ENCODE data around the gene FAM20A.
"Not testable (repeated sequence)": the region's sequence is repeated elsewhere in the genome, so short reads cannot be mapped to it uniquely, and the experiment has no call there.

The FAM20A gene

GRCh38 chr17:68591583-68591982, 9.6 kb downstream of the FAM20A start:
- no peak overlapping the region for H3K4me3 ChIP-seq
- H4K20me1 ChIP-seq = no peaks in the 10 kb centered on the region
- H3K27ac ChIP-seq = no peak overlapping the region
- no peak for TF ChIP-seq Cebpa-rat (IDR thresholded peaks at IDR 0.05)
- H3K9me3 ChIP-seq = peaks cover 4% of the 10 kb centered on the region; the same call in 1 of the 2 replicates
- H3K27me3 ChIP-seq = no peaks in the 10 kb centered on the region
- H3K36me3 ChIP-seq = no peaks in the 10 kb centered on the region
- no peak overlapping the region for H3K4me2 ChIP-seq
- no peak overlapping the region for H3K9ac ChIP-seq
- no peaks in the 10 kb centered on the region for H3K4me1 ChIP-seq

DNA sequence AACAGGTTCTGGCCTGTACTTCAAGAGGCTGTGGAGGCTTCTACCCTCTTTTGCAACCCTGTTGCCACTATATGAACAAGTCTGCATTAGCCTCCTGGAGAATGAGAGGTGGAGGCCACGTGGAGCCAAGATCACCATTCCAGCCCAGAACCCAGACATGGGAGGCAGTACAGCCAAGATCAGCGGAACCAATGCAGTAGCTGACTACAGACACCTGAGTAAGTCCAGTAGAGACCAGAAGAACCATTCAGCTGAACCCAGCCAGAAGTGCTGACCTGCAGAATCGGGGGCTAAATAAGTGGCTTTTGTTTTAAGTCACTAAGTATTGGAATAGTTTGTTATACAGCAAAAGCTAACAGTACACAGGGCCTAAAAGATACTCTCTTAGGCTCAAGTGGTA, 12.1 kb downstream of the FAM20A start:
- TF ChIP-seq Cebpa-rat (IDR thresholded peaks at IDR 0.05) = no peak
- Histone ChIP-seq H3K27ac (no peak overlapping the region), H3K4me1 (no peaks in the 10 kb centered on the region), H3K4me2 (no peak overlapping the region), H3K27me3 (no peaks in the 10 kb centered on the region), H3K36me3 (no peaks in the 10 kb centered on the region), H4K20me1 (no peaks in the 10 kb centered on the region), H3K4me3 (no peak overlapping the region), H3K9ac (no peak overlapping the region), H3K9me3 (peaks cover 4% of the 10 kb centered on the region; the same call in 1 of the 2 replicates)

DNA sequence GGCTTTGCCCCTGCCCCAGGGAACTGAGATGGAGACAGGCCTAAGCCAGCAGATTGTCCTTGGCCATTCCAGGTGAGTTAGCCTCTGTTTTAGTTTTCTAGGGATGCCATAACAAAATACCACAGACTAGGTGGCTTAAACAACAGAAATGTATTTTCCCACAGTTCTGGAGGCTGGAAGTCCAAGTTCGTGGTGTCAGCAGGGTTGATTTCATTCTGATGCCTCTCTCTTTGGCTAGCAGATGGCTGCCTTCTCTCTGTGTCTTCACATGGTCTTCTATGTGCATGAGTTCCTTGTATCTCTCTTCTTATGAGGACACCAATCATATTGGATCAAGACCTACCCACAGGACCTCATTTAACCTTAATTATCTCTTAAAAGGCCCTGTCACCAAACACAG, 12.8 kb downstream of the FAM20A start:
- Histone ChIP-seq H3K27me3 (no peaks in the 10 kb centered on the region), H3K4me2 (no peak overlapping the region), H3K36me3 (no peaks in the 10 kb centered on the region), H4K20me1 (no peaks in the 10 kb centered on the region), H3K27ac (no peak overlapping the region), H3K4me3 (no peak overlapping the region), H3K9ac (no peak overlapping the region), H3K4me1 (no peaks in the 10 kb centered on the region), H3K9me3 (peaks cover 4% of the 10 kb centered on the region; the same call in 1 of the 2 replicates)
- TF ChIP-seq Cebpa-rat (IDR thresholded peaks at IDR 0.05) = no peak

DNA sequence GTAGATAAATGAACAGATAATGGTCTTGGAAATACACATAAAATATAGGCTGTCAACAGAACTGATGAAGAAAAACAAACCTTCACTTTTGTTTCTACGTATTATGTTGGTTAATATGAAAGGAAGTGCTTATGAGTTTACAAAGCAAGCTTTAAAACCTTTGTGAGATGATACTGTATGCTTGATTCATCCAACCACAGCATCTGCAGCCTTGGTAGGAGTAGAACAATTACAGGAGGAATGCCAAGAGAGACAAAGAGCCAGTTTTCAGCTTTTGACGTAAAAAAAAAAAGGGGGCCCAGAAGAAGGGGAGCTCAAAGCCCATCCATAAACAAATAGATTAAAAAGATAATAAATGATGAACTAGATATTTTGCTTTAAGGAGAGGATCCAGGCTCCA, 13.3 kb downstream of the FAM20A start:
- TF ChIP-seq Cebpa-rat (IDR thresholded peaks at IDR 0.05) = no peak
- no peaks in the 10 kb centered on the region for H3K4me1 ChIP-seq
- no peak overlapping the region for H3K4me3 ChIP-seq
- H3K9me3 ChIP-seq = peaks cover 4% of the 10 kb centered on the region; the same call in 1 of the 2 replicates
- no peak overlapping the region for H3K27ac ChIP-seq
- H3K27me3 ChIP-seq = no peaks in the 10 kb centered on the region
- no peaks in the 10 kb centered on the region for H4K20me1 ChIP-seq
- H3K4me2 ChIP-seq = no peak overlapping the region
- H3K9ac ChIP-seq = no peak overlapping the region
- no peaks in the 10 kb centered on the region for H3K36me3 ChIP-seq

DNA sequence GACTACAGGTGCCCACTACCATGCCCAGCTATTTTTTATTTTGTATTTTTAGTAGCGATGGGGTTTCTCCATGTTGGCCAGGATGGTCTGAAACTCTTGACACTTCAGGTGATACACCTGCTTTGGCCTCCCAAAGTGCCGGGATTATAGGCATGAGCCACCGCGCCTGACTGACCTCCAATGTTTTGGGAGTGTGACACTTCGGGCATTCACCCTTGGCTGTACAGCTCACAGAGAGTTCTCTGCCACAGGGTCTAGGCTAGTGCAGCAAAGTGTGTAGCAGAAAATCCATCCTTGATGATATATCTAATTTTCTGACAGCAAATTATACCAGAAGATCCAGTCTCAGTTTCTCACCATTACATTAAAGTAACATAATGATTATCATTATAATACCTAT, 14.1 kb downstream of the FAM20A start:
- Histone ChIP-seq H3K36me3 (no peaks in the 10 kb centered on the region), H3K9me3 (peaks cover 4% of the 10 kb centered on the region; the same call in 1 of the 2 replicates), H3K4me2 (no peak overlapping the region), H3K27me3 (no peaks in the 10 kb centered on the region), H3K27ac (no peak overlapping the region), H3K4me3 (no peak overlapping the region), H4K20me1 (no peaks in the 10 kb centered on the region), H3K9ac (no peak overlapping the region), H3K4me1 (no peaks in the 10 kb centered on the region)
- TF ChIP-seq Cebpa-rat (IDR thresholded peaks at IDR 0.05) = no peak

DNA sequence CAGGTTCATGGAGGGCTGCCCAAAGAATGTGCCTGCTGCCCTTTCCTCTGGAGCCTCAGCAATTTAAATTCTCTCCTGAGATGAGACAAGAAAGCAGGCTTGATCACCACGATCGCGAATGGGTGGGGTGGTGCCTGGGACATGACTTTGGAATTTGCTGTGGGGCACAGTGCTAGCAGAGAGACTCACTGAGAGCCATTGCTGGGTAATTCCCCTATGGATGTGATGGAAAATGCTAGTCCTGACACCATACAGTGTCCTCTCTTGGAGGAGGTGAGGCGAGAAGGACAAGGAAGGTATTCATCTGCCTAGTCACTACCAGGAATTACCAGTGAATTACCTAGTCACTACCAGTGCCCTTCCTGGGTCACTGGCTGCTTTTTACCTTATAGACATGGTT, 15.5 kb downstream of the FAM20A start:
- Histone ChIP-seq H4K20me1 (no peaks in the 10 kb centered on the region), H3K27me3 (no peaks in the 10 kb centered on the region), H3K9ac (no peak overlapping the region), H3K27ac (no peak overlapping the region), H3K9me3 (peaks cover 4% of the 10 kb centered on the region; the same call in 1 of the 2 replicates), H3K4me3 (no peak overlapping the region), H3K4me2 (no peak overlapping the region), H3K36me3 (no peaks in the 10 kb centered on the region), H3K4me1 (no peaks in the 10 kb centered on the region)
- TF ChIP-seq Cebpa-rat (IDR thresholded peaks at IDR 0.05) = no peak

- Histone ChIP-seq H3K4me2 (no peak overlapping the region), H3K27me3 (no peaks in the 10 kb centered on the region), H3K4me1 (no peaks in the 10 kb centered on the region), H3K9ac (no peak overlapping the region), H3K4me3 (no peak overlapping the region), H3K9me3 (peaks cover 4% of the 10 kb centered on the region; the same call in 1 of the 2 replicates), H3K27ac (no peak overlapping the region), H3K36me3 (no peaks in the 10 kb centered on the region), H4K20me1 (no peaks in the 10 kb centered on the region)
- no peak for TF ChIP-seq Cebpa-rat (IDR thresholded peaks at IDR 0.05)
Measured at GRCh38 chr17:68584581-68585303, 16.4 kb downstream of the FAM20A start.

DNA sequence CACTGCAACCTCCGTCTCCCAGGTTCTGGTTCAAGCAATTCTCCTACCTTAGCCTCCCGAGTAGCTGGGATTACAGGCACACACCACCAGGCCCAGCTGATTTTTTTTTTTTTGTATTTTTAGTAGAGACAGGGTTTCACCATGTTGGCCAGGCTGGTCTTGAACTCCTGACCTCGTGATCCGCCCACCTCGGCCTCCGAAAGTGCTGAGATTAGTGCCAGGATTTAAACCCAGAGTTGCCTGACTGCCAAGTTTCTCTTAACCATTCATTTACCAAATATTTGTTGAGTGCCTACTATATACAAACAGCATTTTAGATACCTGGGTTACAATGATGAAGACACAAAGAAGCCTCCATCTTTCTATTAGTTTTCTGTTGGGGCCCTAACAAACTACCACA, 18.3 kb downstream of the FAM20A start:
- not testable (repeated sequence) for H3K36me3 ChIP-seq, H3K9me3 ChIP-seq, H3K27me3 ChIP-seq, H3K9ac ChIP-seq, H3K4me2 ChIP-seq, H3K4me1 ChIP-seq, H3K4me3 ChIP-seq, H3K27ac ChIP-seq, H4K20me1 ChIP-seq

DNA sequence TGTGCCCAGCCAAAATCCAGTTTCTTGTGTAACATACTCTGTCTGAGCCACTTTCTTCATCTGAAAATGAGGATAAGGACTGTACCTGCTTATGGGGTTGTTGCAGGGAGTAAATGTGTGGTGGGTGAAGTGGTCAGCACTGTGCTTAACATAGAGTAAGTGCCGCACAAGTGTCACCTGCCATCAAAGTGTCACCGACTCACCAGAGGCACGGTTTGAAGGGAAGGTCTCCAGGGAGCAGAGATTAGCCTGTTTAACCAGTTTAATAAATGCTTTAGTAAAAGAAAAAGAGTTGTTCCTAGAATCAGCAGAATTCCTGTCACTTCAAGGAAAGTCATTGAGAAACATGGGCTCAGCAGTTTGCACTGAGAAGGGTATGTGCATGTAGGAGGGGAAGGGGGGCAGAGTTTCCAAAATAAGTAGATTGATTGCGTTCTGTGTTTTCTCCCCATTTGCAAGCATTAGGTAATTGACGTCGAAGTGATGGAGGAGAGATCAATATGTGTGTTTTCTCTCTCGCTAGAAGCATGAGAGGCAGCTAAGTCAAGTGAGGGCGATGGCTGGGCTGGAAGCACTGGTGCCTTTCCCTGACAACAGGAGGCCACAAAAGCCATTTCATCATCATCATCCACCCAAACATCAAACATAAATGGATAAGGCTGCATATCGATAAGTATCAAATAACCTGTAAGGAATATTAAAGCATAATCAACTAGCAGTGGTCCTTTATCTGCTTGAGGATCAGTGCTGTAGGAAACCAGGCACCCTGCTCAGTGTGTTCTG, 19.1 kb downstream of the FAM20A start:
- H3K9ac ChIP-seq = no peak overlapping the region
- TF ChIP-seq Cebpa-rat (IDR thresholded peaks at IDR 0.05) = no peak
- no peaks in the 10 kb centered on the region for H3K27me3 ChIP-seq
- no peaks in the 10 kb centered on the region for H3K9me3 ChIP-seq
- no peak overlapping the region for H3K4me2 ChIP-seq
- H3K4me1 ChIP-seq = no peaks in the 10 kb centered on the region
- no peaks in the 10 kb centered on the region for H3K36me3 ChIP-seq
- no peaks in the 10 kb centered on the region for H4K20me1 ChIP-seq
- no peak overlapping the region for H3K27ac ChIP-seq
- no peak overlapping the region for H3K4me3 ChIP-seq

- TF ChIP-seq Cebpa-rat (IDR thresholded peaks at IDR 0.05) = no peak
- Histone ChIP-seq H4K20me1 (no peaks in the 10 kb centered on the region), H3K27me3 (no peaks in the 10 kb centered on the region), H3K27ac (no peak overlapping the region), H3K9me3 (no peaks in the 10 kb centered on the region), H3K9ac (no peak overlapping the region), H3K4me2 (no peak overlapping the region), H3K36me3 (no peaks in the 10 kb centered on the region), H3K4me1 (no peaks in the 10 kb centered on the region), H3K4me3 (no peak overlapping the region)
Measured at GRCh38 chr17:68580236-68580770, 20.9 kb downstream of the FAM20A start.
